ENCODE measurements around the gene TGFBI.

- TF ChIP-seq EZH2phosphoT487 (IDR thresholded peaks at IDR 0.05; ENCODE audit: low read depth) (no peak), CTCF (IDR thresholded peaks at IDR 0.05; ENCODE audit: low read depth, low read length) (no peak)
These were observed 13.9 kb downstream of the TGFBI start for GRCh38 chr5:136042665-136043121.
